Measurements from ENCODE around the gene RPL36. TPM values are rescaled to one million over a fixed set of nuclear protein-coding genes. Genes with fewer than 3 reads are reported as not detected.

RPL36 gene
- total and polyA plus RNA-seq, 2 experiments from 2014 or later = 637 to 990 TPM

DNA sequence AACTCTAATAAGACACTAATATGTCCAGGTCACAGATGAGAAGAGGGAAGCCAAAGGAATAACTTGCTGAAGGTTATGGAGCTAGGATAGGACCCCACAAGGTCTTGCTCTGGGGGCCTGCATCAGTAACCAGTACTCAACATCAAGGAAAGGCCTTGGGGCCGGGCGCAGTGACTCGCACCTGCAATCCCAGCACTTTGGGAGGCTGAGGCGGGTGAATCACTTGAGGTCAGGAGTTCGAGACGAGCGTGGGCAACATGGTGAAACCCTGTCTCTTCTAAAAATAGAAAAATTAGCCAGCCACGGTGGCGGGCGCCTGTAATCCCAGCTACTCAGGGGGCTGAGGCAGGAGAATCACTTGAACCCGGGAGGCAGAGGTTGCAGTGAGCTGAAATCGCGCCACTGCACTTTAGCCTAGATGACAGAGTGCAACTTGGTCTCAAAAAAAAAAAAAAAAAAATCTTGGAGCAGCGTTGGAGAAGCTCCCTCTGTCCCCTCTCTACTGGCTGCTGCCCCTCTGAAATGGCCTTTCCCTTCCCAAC, 28.0 kb downstream of the RPL36 start:
- Histone ChIP-seq H3K27ac (peak overlapping the region; percentile 95), H3K4me2 (peak overlapping the region; percentile 88), H3K4me1 (ENCODE audit: insufficient read depth) (peaks cover 13% of the 10 kb centered on the region), H3K9me2 (replicated peaks; ENCODE audit: insufficient read depth) (no peaks in the 10 kb centered on the region), H3K4me3 (no peak overlapping the region), H3K27me3 (no peaks in the 10 kb centered on the region), H3K9me3 (ENCODE audit: low read depth) (no peaks in the 10 kb centered on the region), H3K36me3 (replicated peaks; ENCODE audit: insufficient read depth, low read depth) (no peaks in the 10 kb centered on the region), H4K20me1 (ENCODE audit: insufficient read depth, poor library complexity, severe bottlenecking) (no peaks in the 10 kb centered on the region), H2AFZ (no peak overlapping the region), H3K79me2 (peaks cover 58% of the 10 kb centered on the region)
- TF ChIP-seq, protein P1, sequence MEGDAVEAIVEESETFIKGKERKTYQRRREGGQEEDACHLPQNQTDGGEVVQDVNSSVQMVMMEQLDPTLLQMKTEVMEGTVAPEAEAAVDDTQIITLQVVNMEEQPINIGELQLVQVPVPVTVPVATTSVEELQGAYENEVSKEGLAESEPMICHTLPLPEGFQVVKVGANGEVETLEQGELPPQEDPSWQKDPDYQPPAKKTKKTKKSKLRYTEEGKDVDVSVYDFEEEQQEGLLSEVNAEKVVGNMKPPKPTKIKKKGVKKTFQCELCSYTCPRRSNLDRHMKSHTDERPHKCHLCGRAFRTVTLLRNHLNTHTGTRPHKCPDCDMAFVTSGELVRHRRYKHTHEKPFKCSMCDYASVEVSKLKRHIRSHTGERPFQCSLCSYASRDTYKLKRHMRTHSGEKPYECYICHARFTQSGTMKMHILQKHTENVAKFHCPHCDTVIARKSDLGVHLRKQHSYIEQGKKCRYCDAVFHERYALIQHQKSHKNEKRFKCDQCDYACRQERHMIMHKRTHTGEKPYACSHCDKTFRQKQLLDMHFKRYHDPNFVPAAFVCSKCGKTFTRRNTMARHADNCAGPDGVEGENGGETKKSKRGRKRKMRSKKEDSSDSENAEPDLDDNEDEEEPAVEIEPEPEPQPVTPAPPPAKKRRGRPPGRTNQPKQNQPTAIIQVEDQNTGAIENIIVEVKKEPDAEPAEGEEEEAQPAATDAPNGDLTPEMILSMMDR (IDR thresholded peaks at IDR 0.05; ENCODE audit: poor library complexity) = no peak
- TF ChIP-seq EZH2 (IDR thresholded peaks at IDR 0.05; ENCODE audit: borderline replicate concordance) (no peak), EZH2phosphoT487 (IDR thresholded peaks at IDR 0.05; ENCODE audit: low read depth, severe bottlenecking, unreplicated experiment) (no peak)
- 88% methylated on average over 14 of the region's 14 CpGs for WGBS (ENCODE audit: low lambda C conversion rate, missing lambda C conversion rate)
- no peak for DNase-seq (ENCODE audit: low spot score)

DNA sequence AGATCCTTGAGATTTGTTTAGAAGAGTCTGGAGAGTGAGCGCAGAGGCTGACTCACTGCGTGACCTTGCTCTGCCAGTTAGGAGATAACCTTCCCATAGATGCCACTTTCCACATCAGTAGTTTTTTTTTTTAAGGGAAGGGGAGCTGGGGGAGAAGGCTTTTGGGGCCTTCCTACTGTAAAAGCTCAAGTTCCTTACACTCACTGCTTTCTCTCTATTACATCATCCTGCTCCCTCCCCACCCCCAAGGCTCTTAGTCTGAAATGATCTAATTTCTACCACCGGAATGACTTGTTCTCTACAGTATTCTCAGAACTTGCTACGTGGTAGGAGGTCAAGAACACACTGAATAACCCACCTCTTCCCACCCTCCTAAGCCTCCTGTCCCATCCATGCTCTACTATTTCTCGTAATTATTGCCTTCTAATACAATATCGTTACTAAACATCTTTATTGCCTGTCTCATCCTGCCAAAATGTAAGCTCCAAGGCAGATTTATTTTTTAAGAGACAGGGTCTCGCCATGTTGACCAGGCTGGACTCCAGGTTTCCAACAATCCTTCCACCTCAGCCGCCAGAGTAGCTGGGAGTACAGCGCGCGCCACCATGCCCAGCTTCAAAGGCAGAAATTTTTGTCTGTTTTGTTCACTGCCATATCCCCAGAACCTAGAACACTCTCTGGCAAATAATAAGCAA, 28.6 kb downstream of the RPL36 start:
- Histone ChIP-seq H3K4me3 (peak overlapping the region; percentile 69), H2AFZ (no peak overlapping the region), H3K4me1 (ENCODE audit: insufficient read depth) (peaks cover 13% of the 10 kb centered on the region), H3K27ac (peak overlapping the region; percentile 95), H3K9me2 (replicated peaks; ENCODE audit: insufficient read depth) (no peaks in the 10 kb centered on the region), H4K20me1 (ENCODE audit: insufficient read depth, poor library complexity, severe bottlenecking) (no peaks in the 10 kb centered on the region), H3K4me2 (peak overlapping the region; percentile 88), H3K79me2 (peaks cover 58% of the 10 kb centered on the region), H3K27me3 (no peaks in the 10 kb centered on the region), H3K36me3 (replicated peaks; ENCODE audit: insufficient read depth, low read depth) (no peaks in the 10 kb centered on the region), H3K9me3 (ENCODE audit: low read depth) (no peaks in the 10 kb centered on the region)
- TF ChIP-seq, protein P1 (IDR thresholded peaks at IDR 0.05; ENCODE audit: poor library complexity) = no peak
- TF ChIP-seq EZH2 (IDR thresholded peaks at IDR 0.05; ENCODE audit: borderline replicate concordance) = no peak
- TF ChIP-seq EZH2phosphoT487 (IDR thresholded peaks at IDR 0.05; ENCODE audit: low read depth, severe bottlenecking, unreplicated experiment) = no peak
- DNase-seq (ENCODE audit: low spot score) = peak; percentile 70
- 24% methylated on average over 11 of the region's 11 CpGs for WGBS (ENCODE audit: low lambda C conversion rate, missing lambda C conversion rate)

DNA sequence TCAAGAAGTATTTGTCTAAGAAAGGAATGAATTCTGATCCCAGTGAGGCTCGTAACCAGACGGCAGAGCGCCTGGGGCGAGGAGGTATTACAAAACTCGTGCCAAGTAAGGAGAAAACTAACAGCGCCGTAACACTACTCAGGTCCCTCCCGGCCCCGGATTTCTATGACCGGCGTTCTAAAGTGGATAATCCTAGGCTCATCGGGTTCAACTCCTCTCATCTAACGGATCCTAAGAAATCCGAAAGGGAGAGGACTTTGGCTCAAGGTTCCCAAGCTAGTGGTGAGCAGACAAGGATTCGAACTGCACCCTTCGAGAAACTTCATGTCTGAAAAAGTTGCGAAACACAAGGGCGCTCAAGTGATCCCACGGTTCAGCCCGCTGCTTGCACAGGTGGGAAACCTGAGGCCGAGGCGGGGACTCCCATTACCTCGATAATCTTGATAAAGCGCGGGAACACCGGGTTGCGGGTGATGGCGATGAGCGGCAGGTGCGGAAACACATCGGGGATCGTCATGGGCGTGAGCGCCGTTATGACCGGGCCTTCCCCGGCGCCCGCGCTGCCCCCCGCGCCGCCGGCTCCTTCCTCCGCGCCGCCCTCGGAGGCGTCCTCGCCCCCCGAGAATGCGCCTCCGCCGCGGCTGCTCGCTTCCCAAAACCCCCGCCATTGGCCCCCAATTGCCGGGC, 29.3 kb downstream of the RPL36 start:
- DNase-seq (ENCODE audit: low spot score) = no peak

More for the DNA sequence above, 29.3 kb downstream of the RPL36 start:
- Histone ChIP-seq H3K79me2 (peaks cover 51% of the 10 kb centered on the region), H3K4me1 (ENCODE audit: insufficient read depth) (peaks cover 13% of the 10 kb centered on the region), H3K27ac (peak overlapping the region; percentile 95), H3K9me2 (replicated peaks; ENCODE audit: insufficient read depth) (no peaks in the 10 kb centered on the region), H2AFZ (peak overlapping the region; percentile 61), H3K4me2 (peak overlapping the region; percentile 88), H3K9me3 (ENCODE audit: low read depth) (no peaks in the 10 kb centered on the region), H4K20me1 (ENCODE audit: insufficient read depth, poor library complexity, severe bottlenecking) (no peaks in the 10 kb centered on the region), H3K27me3 (no peaks in the 10 kb centered on the region), H3K4me3 (peak overlapping the region; percentile 69), H3K36me3 (replicated peaks; ENCODE audit: insufficient read depth, low read depth) (no peaks in the 10 kb centered on the region)
- no peak for TF ChIP-seq EZH2phosphoT487 (IDR thresholded peaks at IDR 0.05; ENCODE audit: low read depth, severe bottlenecking, unreplicated experiment)
- TF ChIP-seq EZH2 (IDR thresholded peaks at IDR 0.05; ENCODE audit: borderline replicate concordance) = no peak
- TF ChIP-seq, protein P1 (IDR thresholded peaks at IDR 0.05; ENCODE audit: poor library complexity) = no peak
- under 1% methylated on average over 36 of the region's 58 CpGs for WGBS (ENCODE audit: low lambda C conversion rate, missing lambda C conversion rate)

Data from hepatocyte (in vitro differentiated cells).